D721Med (cell line): ENCODE measurements around the gene TMX4.

Experiments
- DNase-seq: peaks from one replicate; pipeline ENCODE4 v3.0.0; 2011; ENCODE audit warnings: low spot score; ENCODE audit not compliant: insufficient read length
- FAIRE-seq: peaks from 2 replicates; lab custom pipeline; 2011; peaks lifted over from hg19 to GRCh38; lab: Jason Lieb, UNC
- TF ChIP-seq, protein P1 (sequence below): IDR thresholded peaks from 2 replicates; pipeline ENCODE4 v1.5.1; 2012; ENCODE audit warnings: mild to moderate bottlenecking, control low read depth; ENCODE audit not compliant: insufficient read depth; ENCODE audit errors: missing control alignments

TMX4 gene

DNA sequence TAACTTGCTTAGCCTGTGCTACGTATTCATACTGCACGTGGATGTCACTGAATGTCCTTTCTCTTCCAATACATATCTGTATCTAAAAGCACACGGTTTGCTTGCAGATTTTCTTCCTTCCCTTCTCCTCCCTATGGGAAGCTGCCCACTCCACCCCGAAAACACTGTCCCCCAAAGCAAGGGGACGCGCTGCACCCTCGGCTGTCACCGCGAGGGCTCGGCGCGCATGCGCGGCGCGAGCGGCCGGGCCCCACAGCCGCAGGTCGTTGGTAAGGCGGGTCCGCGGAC lies 659 bp downstream of the TMX4 start:
- DNase-seq: no peak
- TF ChIP-seq, protein P1, sequence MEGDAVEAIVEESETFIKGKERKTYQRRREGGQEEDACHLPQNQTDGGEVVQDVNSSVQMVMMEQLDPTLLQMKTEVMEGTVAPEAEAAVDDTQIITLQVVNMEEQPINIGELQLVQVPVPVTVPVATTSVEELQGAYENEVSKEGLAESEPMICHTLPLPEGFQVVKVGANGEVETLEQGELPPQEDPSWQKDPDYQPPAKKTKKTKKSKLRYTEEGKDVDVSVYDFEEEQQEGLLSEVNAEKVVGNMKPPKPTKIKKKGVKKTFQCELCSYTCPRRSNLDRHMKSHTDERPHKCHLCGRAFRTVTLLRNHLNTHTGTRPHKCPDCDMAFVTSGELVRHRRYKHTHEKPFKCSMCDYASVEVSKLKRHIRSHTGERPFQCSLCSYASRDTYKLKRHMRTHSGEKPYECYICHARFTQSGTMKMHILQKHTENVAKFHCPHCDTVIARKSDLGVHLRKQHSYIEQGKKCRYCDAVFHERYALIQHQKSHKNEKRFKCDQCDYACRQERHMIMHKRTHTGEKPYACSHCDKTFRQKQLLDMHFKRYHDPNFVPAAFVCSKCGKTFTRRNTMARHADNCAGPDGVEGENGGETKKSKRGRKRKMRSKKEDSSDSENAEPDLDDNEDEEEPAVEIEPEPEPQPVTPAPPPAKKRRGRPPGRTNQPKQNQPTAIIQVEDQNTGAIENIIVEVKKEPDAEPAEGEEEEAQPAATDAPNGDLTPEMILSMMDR: no peak
- FAIRE-seq: no peak

DNA sequence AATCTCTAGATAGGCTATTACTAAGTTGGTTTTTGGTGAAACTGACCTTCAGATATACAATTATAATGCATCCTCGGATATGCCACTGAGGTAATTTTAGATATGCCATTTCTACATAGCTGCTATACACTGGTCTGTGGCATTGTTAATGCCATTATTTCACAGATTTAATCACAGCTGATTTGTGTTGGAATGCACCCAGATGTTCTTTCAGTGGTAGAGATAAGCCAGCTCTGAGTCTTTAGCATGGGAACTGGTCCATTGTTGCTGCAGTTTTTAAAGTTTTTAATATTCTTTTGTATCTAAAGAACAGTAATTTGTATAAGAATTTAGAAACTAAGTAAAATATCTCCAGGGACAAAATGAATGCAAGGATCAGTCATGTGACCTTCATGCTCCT lies 6.8 kb downstream of the TMX4 start:
- FAIRE-seq: no peak
- no peak for DNase-seq
- TF ChIP-seq, protein P1: no peak

DNA sequence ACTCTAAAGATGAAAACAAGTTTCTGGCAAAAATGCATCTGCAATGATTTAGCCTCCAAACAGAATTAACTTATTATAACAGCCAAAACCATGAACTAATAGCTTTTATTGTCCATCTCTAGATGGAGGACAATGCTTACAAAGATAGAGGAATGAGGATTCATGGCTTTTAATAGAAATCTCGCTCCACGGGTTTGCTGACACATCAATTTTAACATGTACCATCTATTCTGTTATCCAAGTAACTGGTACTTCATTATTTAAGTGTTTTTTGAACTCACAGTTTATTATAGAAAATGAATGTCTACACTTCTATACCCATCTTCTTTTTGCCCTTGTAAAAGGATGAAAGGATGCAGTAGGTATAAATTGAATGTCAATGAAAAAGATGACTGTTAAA lies 10.8 kb downstream of the TMX4 start:
- no peak for FAIRE-seq

DNA sequence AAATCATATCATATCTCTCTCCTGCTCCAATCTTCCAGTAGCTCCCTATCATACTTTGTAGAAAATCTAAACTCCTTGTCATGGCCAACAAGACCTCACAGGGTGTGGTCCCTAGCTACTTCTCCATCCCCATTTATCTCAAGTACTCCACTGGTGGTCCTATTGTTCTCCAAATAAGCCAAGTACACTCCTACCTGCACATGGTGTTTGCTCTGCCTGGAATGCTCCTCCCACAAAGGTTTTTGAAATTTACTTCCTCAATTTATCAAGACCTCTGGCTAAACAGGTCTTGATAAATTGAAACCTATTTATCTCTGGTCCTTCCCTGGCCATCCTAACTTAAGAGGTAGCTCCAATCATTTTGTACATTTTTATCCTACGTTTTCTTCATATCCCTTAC lies 12.1 kb downstream of the TMX4 start:
- DNase-seq: no peak
- TF ChIP-seq, protein P1: no peak
- no peak for FAIRE-seq

More for the DNA sequence above, 10.8 kb downstream of the TMX4 start:
- DNase-seq: no peak
- TF ChIP-seq, protein P1: no peak

DNA sequence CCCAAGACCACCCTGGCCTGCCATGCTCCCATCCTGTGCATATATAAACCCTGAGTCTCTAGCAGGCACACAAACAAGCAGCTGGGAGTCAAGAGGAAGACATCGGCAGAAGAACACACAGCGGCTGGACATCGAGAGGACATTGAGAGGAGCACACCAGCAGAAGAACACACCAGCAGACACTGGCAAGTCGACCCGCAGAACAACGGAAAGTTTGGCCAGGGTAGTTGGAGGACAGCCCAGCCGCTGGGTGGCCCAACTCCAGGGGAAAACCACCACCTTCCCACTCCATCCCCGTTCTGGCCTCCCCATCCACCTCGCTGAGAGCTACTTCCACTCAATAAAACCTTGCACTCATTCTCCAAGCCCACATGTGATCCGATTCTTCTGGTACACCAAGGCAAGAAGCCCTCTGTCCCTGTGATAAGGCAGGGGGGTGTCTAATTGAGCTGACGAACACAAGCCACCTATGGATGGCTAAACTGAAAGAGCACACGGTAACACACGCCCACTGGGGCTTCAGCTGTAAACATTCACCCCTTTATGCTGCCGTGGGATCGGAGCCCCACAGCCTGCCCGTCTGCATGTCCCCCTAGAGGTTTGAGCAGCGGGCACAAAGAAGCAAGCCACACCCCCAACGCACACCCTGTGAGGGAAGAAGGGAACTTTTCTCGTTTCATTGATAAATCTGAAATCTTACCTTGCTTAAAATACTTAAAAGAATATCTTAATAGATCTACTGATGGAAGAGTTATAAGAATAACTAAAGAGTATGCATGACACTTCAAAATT lies 13.8 kb downstream of the TMX4 start:
- TF ChIP-seq, protein P1: no peak
- FAIRE-seq (no peak), DNase-seq (no peak)

DNA sequence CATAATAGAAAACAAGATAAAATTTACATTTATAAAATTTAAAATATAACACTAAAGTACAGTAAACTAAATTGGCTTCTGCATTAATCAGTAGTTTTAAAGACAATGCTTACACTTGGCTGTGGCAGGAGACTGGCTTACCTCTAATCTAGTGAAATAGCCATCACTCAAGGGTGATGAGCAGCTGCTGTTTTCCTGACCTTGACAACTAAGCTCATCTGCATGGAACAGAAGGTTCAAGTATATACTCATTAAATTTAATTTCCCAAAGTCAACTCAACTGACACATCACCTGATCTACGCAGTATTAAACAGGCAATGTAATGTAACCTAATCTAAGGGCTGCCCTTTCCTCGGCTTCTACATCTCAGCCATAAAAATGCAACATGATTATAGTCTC lies 14.5 kb downstream of the TMX4 start:
- TF ChIP-seq, protein P1: no peak
- no peak for DNase-seq
- no peak for FAIRE-seq

DNA sequence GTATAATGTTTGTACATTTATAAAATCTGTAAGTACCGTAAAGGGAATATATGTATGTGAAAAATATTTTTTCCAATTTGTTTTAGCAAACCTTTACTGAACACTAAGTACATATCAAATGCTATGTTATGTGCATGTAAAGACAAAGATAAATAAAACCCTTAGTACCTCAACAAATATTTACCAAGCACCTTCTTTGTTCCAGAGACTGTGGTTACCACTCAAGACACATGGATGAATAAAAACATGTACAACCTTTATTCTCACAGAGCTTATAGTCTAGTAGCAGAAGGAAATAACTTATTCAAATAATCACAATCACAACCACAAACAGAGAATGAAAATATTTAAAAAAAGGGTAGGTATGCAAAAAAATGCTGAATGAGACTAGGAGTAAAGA lies 17.5 kb downstream of the TMX4 start:
- TF ChIP-seq, protein P1: no peak
- FAIRE-seq (no peak), DNase-seq (no peak)
